A549 (cell line): Measurements from ENCODE around the gene ALPP. TPM values are rescaled to one million over a fixed set of nuclear protein-coding genes. Genes with fewer than 3 reads are reported as not detected.

Experiments
- ATAC-seq, 2 experiments: fragments of 200-7000 bp in 1 of 2; fragments of >200 bp in 1 of 2; cut with Nextera tagmentation in 1 of 2; cut with Tn5 transposase in 1 of 2; 3 replicates each; pipeline versions ENCODE4 v1.8.0 to v1.9.1; 2018 to 2020; ENCODE audit warnings: mild to moderate bottlenecking in 1 of 2, moderate library complexity in 1 of 2
- CTCF ChIA-PET: fragments of 300-600 bp; sonication (Branson Sonifier 250); formaldehyde crosslinking; extraction: SDS; loops from one replicate; lab custom pipeline; 2021; ENCODE audit warnings: antibody characterized with exemption, inconsistent platforms; lab: Yijun Ruan, JAX
- POLR2A ChIA-PET: fragments of 350-600 bp; formaldehyde crosslinking; extraction: SDS; loops from one replicate; lab custom pipeline; 2021; ENCODE audit warnings: antibody characterized with exemption, inconsistent platforms; lab: Yijun Ruan, JAX
- DNase-seq, 2 experiments: peaks; one replicate each; pipeline versions ENCODE4 v3.0.0 to v3.0.0-alpha.2; 2011 to 2016; ENCODE audit warnings: low read depth in 1 of 2, low spot score in 1 of 2
- FAIRE-seq: peaks from 2 replicates; lab custom pipeline; 2011; peaks lifted over from hg19 to GRCh38; lab: Jason Lieb, UNC
- H3K27ac ChIP-seq, 2 experiments: fragments of >200 bp; sonication (Bioruptor Twin); formaldehyde crosslinking; 3 replicates each; pipeline ENCODE4 v1.5.1; 2016 to 2017
- H3K4me1 ChIP-seq: fragments of >200 bp; sonication (Bioruptor Twin); formaldehyde crosslinking; 3 replicates; pipeline ENCODE4 v1.6.1; 2016
- H3K4me2 ChIP-seq: fragments of >200 bp; sonication (Bioruptor Twin); formaldehyde crosslinking; 3 replicates; pipeline ENCODE4 v1.6.1; 2016
- H3K4me3 ChIP-seq: fragments of >200 bp; sonication (Bioruptor Twin); formaldehyde crosslinking; 3 replicates; pipeline ENCODE4 v1.5.1; 2016
- H3K9me3 ChIP-seq: fragments of >200 bp; sonication (Bioruptor Twin); formaldehyde crosslinking; 3 replicates; pipeline ENCODE4 v1.6.1; 2016
- CBX2 ChIP-seq: fragments of 200-600 bp; sonication (generic); IDR thresholded peaks from 2 replicates; pipeline ENCODE4 v1.6.1; 2016; ENCODE audit warnings: low read depth, mild to moderate bottlenecking, borderline replicate concordance
- CBX8 ChIP-seq: fragments of 200-600 bp; sonication (generic); IDR thresholded peaks from 2 replicates; pipeline ENCODE4 v1.6.1; 2016
- EP300 ChIP-seq, 2 experiments: fragments of >200 bp; sonication (Bioruptor Twin); formaldehyde crosslinking; IDR thresholded peaks; 2 replicates in 1 of 2; 3 replicates in 1 of 2; pipeline ENCODE4 v1.6.1; 2016 to 2017
- FOSB ChIP-seq: fragments of 250-450 bp; sonication (Bioruptor Pico); IDR thresholded peaks from 2 replicates; pipeline ENCODE4 v1.5.0; 2020; ENCODE audit warnings: mild to moderate bottlenecking, moderate library complexity
- FOXS1 ChIP-seq: fragments of 250-450 bp; sonication (Bioruptor Pico); IDR thresholded peaks from 2 replicates; pipeline ENCODE4 v1.5.0; 2020; ENCODE audit warnings: mild to moderate bottlenecking, moderate library complexity
- HDAC2 ChIP-seq: fragments of 200-600 bp; sonication (generic); IDR thresholded peaks from 2 replicates; pipeline ENCODE4 v1.6.1; 2016
- HEYL ChIP-seq: fragments of 250-450 bp; sonication (Bioruptor Pico); IDR thresholded peaks from 2 replicates; pipeline ENCODE4 v1.8.0; 2021; ENCODE audit warnings: mild to moderate bottlenecking, moderate library complexity
- HOXA7 ChIP-seq: fragments of 250-450 bp; sonication (Bioruptor Pico); IDR thresholded peaks from 2 replicates; pipeline ENCODE4 v1.5.0; 2020; ENCODE audit warnings: mild to moderate bottlenecking, moderate library complexity
- HOXB13 ChIP-seq: fragments of 250-450 bp; sonication (Bioruptor Pico); IDR thresholded peaks from 2 replicates; pipeline ENCODE4 v1.5.0; 2020; ENCODE audit warnings: low read depth, mild to moderate bottlenecking, moderate library complexity
- KDM1A ChIP-seq: fragments of 200-600 bp; sonication (generic); IDR thresholded peaks from 2 replicates; pipeline ENCODE4 v1.6.1; 2016; ENCODE audit warnings: low read depth, mild to moderate bottlenecking
- KDM5A ChIP-seq: fragments of 200-600 bp; sonication (generic); IDR thresholded peaks from 2 replicates; pipeline ENCODE4 v1.6.1; 2016; ENCODE audit warnings: antibody characterized with exemption, mild to moderate bottlenecking
- MYC ChIP-seq: IDR thresholded peaks from 2 replicates; pipeline ENCODE4 v1.6.1; 2012; ENCODE audit warnings: mild to moderate bottlenecking, inconsistent platforms, low read length, improper control_type of control experiment, borderline replicate concordance
- POLR2AphosphoS2 ChIP-seq: conservative IDR thresholded peaks from 2 replicates; pipeline ENCODE4 v1.6.1; 2012; ENCODE audit warnings: low read length, improper control_type of control experiment, inconsistent platforms
- RARB ChIP-seq: fragments of 250-450 bp; sonication (Bioruptor Pico); IDR thresholded peaks from 2 replicates; pipeline ENCODE4 v1.8.0; 2021; ENCODE audit warnings: mild to moderate bottlenecking, moderate library complexity
- RFX5 ChIP-seq: fragments of 450-650 bp; IDR thresholded peaks from 2 replicates; pipeline ENCODE4 v1.7.1; 2014; ENCODE audit warnings: antibody characterized with exemption, mild to moderate bottlenecking, moderate library complexity
- SMC3 ChIP-seq: fragments of >200 bp; sonication (Bioruptor Twin); formaldehyde crosslinking; IDR thresholded peaks from 3 replicates; pipeline ENCODE4 v1.6.1; 2018; ENCODE audit warnings: inconsistent platforms
- SREBF2 ChIP-seq: fragments of 450-650 bp; IDR thresholded peaks from 2 replicates; pipeline ENCODE4 v1.6.1; 2014; ENCODE audit warnings: mild to moderate bottlenecking, moderate library complexity
- TFCP2L1 ChIP-seq: fragments of 250-450 bp; sonication (Bioruptor Pico); IDR thresholded peaks from 2 replicates; pipeline ENCODE4 v1.5.0; 2021; ENCODE audit warnings: mild to moderate bottlenecking
- WGBS: methylation state at CpG from one replicate; pipeline ENCODE4 v1.1.6; 2017; ENCODE audit errors: missing lambda C conversion rate; 5-methylcytosine and 5-hydroxymethylcytosine counted together
- polyA plus RNA-seq, 4 experiments: library from polyadenylated mRNA; depleted of rRNA in 3 of 4; stranded (reverse); fragments of >200 nt; fragmentation: RNase III in 1 of 4; extraction: RNeasy Plus Mini Kit Qiagen cat#74134 plus additional on column Dnase treatment in 1 of 4; gene quantifications; 2 replicates in 3 of 4; 3 replicates in 1 of 4; pipeline ENCODE4 v1.2.3, GENCODE V29; 2011 to 2017
- TF ChIP-seq, protein P1 (sequence below): fragments of 450-650 bp; IDR thresholded peaks from 2 replicates; pipeline ENCODE4 v1.6.1; 2014; ENCODE audit warnings: antibody characterized with exemption
- TF ChIP-seq, protein P2 (sequence below): fragments of 200-600 bp; sonication (generic); IDR thresholded peaks from 2 replicates; pipeline ENCODE4 v1.6.1; 2016; ENCODE audit warnings: antibody characterized with exemption, mild to moderate bottlenecking, moderate library complexity
- TF ChIP-seq, protein P3 (sequence below): fragments of 250-450 bp; sonication (Bioruptor Pico); IDR thresholded peaks from 2 replicates; pipeline ENCODE4 v1.5.0; 2020; ENCODE audit warnings: low read depth, mild to moderate bottlenecking, moderate library complexity
- TF ChIP-seq, protein P4 (sequence below): IDR thresholded peaks from 2 replicates; pipeline ENCODE4 v1.6.1; 2012
- TF ChIP-seq, protein P5 (sequence below): fragments of >200 bp; sonication (Bioruptor Twin); formaldehyde crosslinking; IDR thresholded peaks from 3 replicates; pipeline ENCODE4 v1.5.1; 2016

The ALPP gene
- polyA plus RNA-seq, 2 of the 4 experiments (the other 2 are of a cell fraction): 0.10 to 0.31 TPM

DNA sequence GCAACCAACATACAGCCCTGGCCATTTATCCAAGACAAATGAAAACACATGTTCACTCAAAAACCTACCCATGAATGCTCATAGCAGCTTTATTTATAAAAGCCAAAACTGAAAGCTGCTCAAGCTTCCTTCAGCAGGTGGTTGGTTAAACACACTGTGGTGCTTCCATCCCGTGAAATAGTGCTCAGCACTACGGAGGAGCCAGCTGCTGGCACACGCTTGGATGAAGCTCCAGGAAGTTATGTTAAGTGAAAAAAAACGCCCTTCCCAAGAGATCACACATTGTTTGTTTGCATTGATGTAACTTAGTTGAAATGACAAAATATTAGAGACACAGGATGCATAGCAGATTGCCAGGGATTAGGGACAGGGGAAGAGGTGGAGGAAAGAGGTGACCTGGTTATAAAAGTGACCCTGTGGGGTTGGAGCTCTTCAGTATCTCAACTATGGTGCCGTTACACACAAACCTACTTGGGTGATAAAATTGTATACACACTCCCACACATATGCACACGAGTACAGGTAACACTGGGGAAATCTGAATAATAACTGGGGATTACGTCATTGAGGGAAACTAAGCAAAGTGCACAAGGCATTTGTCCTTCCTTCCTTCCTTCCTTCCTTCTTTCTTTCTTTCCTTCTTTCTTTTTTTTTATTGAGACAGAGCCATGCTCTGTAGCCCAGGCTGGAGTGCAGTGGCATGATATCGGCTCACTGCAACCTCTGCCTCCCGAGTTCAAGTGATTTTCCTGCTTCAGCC lies 21.9 kb downstream of the ALPP start:
- Histone ChIP-seq H3K4me3 (no peak overlapping the region), H3K4me2 (peak overlapping the region; percentile 35; the same call in 2 of the 3 replicates), H3K27ac (no peak overlapping the region), H3K9me3 (no peaks in the 10 kb centered on the region), H3K4me1 (peaks cover 24% of the 10 kb centered on the region; the same call in 2 of the 3 replicates)
- WGBS: 43% methylated on average over 9 of the region's 9 CpGs
- ChIA-PET POLR2A (no interaction called here), CTCF (interaction anchor here (1.2 to 2.1 kb wide), 4 partner anchors 8 to 75 kb away, joined by 3 to 11 read pairs (median 4); no protein-coding TSS in a partner anchor)
- DNase-seq (peak in 1 of 2 experiments; percentile 23), ATAC-seq (peak; percentile 56 to 67; a peak in 5 of 6 replicates), FAIRE-seq (no peak)
- TF ChIP-seq HDAC2 (no peak), RFX5 (no peak), POLR2AphosphoS2 (no peak), HOXB13 (CRISPR knock-in tag) (no peak), KDM1A (no peak), SMC3 (no peak), TFCP2L1 (CRISPR knock-in tag) (no peak), CBX8 (no peak), RARB (CRISPR knock-in tag) (no peak), HOXA7 (CRISPR knock-in tag) (no peak), FOXS1 (no peak), EP300 (IDR thresholded peaks at IDR 0.05) (no peak)
- TF ChIP-seq, protein P1, sequence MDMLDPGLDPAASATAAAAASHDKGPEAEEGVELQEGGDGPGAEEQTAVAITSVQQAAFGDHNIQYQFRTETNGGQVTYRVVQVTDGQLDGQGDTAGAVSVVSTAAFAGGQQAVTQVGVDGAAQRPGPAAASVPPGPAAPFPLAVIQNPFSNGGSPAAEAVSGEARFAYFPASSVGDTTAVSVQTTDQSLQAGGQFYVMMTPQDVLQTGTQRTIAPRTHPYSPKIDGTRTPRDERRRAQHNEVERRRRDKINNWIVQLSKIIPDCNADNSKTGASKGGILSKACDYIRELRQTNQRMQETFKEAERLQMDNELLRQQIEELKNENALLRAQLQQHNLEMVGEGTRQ: no peak
- TF ChIP-seq, protein P2, sequence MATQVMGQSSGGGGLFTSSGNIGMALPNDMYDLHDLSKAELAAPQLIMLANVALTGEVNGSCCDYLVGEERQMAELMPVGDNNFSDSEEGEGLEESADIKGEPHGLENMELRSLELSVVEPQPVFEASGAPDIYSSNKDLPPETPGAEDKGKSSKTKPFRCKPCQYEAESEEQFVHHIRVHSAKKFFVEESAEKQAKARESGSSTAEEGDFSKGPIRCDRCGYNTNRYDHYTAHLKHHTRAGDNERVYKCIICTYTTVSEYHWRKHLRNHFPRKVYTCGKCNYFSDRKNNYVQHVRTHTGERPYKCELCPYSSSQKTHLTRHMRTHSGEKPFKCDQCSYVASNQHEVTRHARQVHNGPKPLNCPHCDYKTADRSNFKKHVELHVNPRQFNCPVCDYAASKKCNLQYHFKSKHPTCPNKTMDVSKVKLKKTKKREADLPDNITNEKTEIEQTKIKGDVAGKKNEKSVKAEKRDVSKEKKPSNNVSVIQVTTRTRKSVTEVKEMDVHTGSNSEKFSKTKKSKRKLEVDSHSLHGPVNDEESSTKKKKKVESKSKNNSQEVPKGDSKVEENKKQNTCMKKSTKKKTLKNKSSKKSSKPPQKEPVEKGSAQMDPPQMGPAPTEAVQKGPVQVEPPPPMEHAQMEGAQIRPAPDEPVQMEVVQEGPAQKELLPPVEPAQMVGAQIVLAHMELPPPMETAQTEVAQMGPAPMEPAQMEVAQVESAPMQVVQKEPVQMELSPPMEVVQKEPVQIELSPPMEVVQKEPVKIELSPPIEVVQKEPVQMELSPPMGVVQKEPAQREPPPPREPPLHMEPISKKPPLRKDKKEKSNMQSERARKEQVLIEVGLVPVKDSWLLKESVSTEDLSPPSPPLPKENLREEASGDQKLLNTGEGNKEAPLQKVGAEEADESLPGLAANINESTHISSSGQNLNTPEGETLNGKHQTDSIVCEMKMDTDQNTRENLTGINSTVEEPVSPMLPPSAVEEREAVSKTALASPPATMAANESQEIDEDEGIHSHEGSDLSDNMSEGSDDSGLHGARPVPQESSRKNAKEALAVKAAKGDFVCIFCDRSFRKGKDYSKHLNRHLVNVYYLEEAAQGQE: no peak

DNA sequence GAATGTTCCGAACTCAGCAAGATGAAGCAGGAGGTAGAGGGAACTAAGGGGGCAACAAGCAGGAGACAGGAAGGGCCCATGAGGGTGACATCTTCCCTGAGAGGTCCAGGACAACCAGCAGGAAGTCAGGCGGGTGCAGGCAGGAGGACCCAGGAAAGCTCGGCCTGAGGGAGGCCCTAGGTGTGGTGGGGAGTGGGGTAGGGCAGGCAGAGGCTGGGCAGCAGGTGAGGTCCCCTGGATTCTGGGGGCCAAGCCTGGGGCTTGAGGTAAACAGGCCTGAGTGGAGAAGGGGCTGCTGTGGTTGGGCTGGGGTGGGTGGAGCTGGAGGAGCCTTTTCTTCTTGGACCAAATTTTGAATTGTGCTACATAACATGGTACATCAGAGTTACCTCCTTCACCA lies 24.0 kb downstream of the ALPP start:
- Histone ChIP-seq H3K4me3 (no peak overlapping the region), H3K4me2 (no peak overlapping the region), H3K27ac (no peak overlapping the region), H3K9me3 (no peaks in the 10 kb centered on the region), H3K4me1 (peaks cover 15% of the 10 kb centered on the region; the same call in 2 of the 3 replicates)
- TF ChIP-seq CBX2 (no peak), FOSB (CRISPR knock-in tag) (no peak), KDM5A (no peak), HEYL (CRISPR knock-in tag) (no peak), MYC (no peak), SREBF2 (no peak)
- TF ChIP-seq, protein P3, sequence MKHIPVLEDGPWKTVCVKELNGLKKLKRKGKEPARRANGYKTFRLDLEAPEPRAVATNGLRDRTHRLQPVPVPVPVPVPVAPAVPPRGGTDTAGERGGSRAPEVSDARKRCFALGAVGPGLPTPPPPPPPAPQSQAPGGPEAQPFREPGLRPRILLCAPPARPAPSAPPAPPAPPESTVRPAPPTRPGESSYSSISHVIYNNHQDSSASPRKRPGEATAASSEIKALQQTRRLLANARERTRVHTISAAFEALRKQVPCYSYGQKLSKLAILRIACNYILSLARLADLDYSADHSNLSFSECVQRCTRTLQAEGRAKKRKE (CRISPR knock-in tag): no peak
- TF ChIP-seq, protein P4, sequence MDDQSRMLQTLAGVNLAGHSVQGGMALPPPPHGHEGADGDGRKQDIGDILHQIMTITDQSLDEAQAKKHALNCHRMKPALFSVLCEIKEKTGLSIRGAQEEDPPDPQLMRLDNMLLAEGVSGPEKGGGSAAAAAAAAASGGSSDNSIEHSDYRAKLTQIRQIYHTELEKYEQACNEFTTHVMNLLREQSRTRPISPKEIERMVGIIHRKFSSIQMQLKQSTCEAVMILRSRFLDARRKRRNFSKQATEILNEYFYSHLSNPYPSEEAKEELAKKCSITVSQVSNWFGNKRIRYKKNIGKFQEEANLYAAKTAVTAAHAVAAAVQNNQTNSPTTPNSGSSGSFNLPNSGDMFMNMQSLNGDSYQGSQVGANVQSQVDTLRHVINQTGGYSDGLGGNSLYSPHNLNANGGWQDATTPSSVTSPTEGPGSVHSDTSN: no peak
- TF ChIP-seq, protein P5, sequence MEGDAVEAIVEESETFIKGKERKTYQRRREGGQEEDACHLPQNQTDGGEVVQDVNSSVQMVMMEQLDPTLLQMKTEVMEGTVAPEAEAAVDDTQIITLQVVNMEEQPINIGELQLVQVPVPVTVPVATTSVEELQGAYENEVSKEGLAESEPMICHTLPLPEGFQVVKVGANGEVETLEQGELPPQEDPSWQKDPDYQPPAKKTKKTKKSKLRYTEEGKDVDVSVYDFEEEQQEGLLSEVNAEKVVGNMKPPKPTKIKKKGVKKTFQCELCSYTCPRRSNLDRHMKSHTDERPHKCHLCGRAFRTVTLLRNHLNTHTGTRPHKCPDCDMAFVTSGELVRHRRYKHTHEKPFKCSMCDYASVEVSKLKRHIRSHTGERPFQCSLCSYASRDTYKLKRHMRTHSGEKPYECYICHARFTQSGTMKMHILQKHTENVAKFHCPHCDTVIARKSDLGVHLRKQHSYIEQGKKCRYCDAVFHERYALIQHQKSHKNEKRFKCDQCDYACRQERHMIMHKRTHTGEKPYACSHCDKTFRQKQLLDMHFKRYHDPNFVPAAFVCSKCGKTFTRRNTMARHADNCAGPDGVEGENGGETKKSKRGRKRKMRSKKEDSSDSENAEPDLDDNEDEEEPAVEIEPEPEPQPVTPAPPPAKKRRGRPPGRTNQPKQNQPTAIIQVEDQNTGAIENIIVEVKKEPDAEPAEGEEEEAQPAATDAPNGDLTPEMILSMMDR: no peak
- ATAC-seq (no peak), FAIRE-seq (no peak), DNase-seq (no peak)
- ChIA-PET CTCF (interaction anchor here (0.7 to 1.1 kb wide), 2 partner anchors 67 to 476 kb away, joined by 3 read pairs; partner anchors contain the start of gene NPPC), POLR2A (no interaction called here)
- 85% methylated on average over 3 of the region's 3 CpGs for WGBS
